Measurements from ENCODE around the gene URB2. TPM values are rescaled to one million over a fixed set of nuclear protein-coding genes. Genes with fewer than 3 reads are reported as not detected.

The URB2 gene
- polyA plus RNA-seq, 1 donor, result 6.2 TPM

GRCh38 chr1:229643996-229644745 is 18.1 kb downstream of the URB2 start:
- DNase-seq (ENCODE audit: low read depth), result no peak

- DNase-seq (ENCODE audit: low read depth), result no peak
Measured at GRCh38 chr1:229645324-229645993, 19.4 kb downstream of the URB2 start.

- no peak for DNase-seq (ENCODE audit: low read depth)
Measured at GRCh38 chr1:229648406-229648805, 22.4 kb downstream of the URB2 start.

GRCh38 chr1:229650045-229650444 is 24.0 kb downstream of the URB2 start:
- no peak for DNase-seq (ENCODE audit: low read depth)

GRCh38 chr1:229651546-229651945 is 25.5 kb downstream of the URB2 start:
- DNase-seq (ENCODE audit: low read depth), result no peak

GRCh38 chr1:229653420-229653819 is 27.4 kb downstream of the URB2 start:
- no peak for DNase-seq (ENCODE audit: low read depth)

GRCh38 chr1:229655781-229656180 is 29.7 kb downstream of the URB2 start:
- no peak for DNase-seq (ENCODE audit: low read depth)

GRCh38 chr1:229657993-229658755 is 32.1 kb downstream of the URB2 start:
- no peak for DNase-seq (ENCODE audit: low read depth)

- DNase-seq (ENCODE audit: low read depth), result peak; percentile 35
Measured at GRCh38 chr1:229661022-229661877, 35.2 kb downstream of the URB2 start.

GRCh38 chr1:229661897-229662296 is 35.9 kb downstream of the URB2 start:
- no peak for DNase-seq (ENCODE audit: low read depth)

- no peak for DNase-seq (ENCODE audit: low read depth)
Measured at GRCh38 chr1:229664133-229664689, 38.2 kb downstream of the URB2 start.

GRCh38 chr1:229665912-229666558 is 40.0 kb downstream of the URB2 start:
- DNase-seq (ENCODE audit: low read depth), result no peak

- DNase-seq (ENCODE audit: low read depth), result no peak
Measured at GRCh38 chr1:229666585-229666984, 40.5 kb downstream of the URB2 start.

- no peak for DNase-seq (ENCODE audit: low read depth)
Measured at GRCh38 chr1:229669333-229669732, 43.3 kb downstream of the URB2 start.

- DNase-seq (ENCODE audit: low read depth), result no peak
Measured at GRCh38 chr1:229671310-229671709, 45.3 kb downstream of the URB2 start.

GRCh38 chr1:229672246-229672645 is 46.2 kb downstream of the URB2 start:
- no peak for DNase-seq (ENCODE audit: low read depth)

GRCh38 chr1:229674042-229674441 is 48.0 kb downstream of the URB2 start:
- DNase-seq (ENCODE audit: low read depth), result no peak

GRCh38 chr1:229675396-229675795 is 49.3 kb downstream of the URB2 start:
- DNase-seq (ENCODE audit: low read depth), result no peak

GRCh38 chr1:229685149-229685548 is 59.1 kb downstream of the URB2 start:
- DNase-seq (ENCODE audit: low read depth), result no peak

- no peak for DNase-seq (ENCODE audit: low read depth)
Measured at GRCh38 chr1:229689273-229689672, 63.2 kb downstream of the URB2 start.

- DNase-seq (ENCODE audit: low read depth), result peak; percentile 50
Measured at GRCh38 chr1:229689904-229690303, 63.9 kb downstream of the URB2 start.

Data from forelimb muscle (tissue), 1 donor.